GM19035 (cell line): ENCODE results near the gene RTN4R.
"Not testable (repeated sequence)": the region's sequence is repeated elsewhere in the genome, so short reads cannot be mapped to it uniquely, and the experiment has no call there.

Experiments
- ATAC-seq: cut with Tn5 transposase; IDR thresholded peaks from one replicate; pipeline ENCODE4 v1.9.1; 2021; ENCODE audit not compliant: unreplicated experiment

The RTN4R gene

DNA sequence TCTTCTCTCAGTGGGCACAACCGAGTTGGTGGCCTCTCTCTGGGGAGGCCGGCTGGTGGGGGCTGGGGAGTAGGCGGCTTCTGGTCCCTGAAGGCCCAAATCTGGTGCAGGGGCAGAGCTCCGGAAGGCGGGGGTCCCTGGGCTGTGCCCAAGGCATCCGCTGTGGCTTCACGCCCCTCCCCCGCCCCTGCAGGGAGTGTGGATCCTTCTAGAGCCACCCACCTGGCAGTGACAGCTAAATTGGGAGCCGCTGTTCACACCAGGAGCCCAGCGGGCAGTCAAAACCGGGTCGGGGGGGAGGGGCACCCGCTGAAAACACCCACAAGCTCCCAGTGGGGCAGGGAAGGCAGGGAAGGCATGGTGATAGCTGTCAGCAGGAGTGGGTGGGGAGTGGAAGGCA is 4.6 kb upstream of the RTN4R start:
- no peak for ATAC-seq

DNA sequence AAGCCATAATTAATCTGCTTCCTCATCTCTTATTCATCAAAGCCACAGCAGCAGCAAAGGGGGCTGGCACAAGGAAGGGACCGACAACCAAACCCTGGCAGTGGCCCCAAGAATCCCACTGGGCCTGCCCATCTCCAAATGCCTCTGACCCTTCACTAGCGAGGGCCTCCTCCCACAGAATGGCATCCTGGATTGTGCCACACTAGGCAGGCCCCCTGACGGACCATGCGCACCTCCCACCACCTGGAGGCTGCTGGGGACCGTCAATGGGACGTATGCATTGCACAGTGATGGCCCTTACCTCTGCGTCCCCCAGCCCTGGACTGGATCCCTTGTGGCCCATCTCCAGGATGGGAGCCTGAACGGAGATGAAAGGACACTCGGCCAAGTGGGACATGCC is 4.1 kb upstream of the RTN4R start:
- no peak for ATAC-seq

DNA sequence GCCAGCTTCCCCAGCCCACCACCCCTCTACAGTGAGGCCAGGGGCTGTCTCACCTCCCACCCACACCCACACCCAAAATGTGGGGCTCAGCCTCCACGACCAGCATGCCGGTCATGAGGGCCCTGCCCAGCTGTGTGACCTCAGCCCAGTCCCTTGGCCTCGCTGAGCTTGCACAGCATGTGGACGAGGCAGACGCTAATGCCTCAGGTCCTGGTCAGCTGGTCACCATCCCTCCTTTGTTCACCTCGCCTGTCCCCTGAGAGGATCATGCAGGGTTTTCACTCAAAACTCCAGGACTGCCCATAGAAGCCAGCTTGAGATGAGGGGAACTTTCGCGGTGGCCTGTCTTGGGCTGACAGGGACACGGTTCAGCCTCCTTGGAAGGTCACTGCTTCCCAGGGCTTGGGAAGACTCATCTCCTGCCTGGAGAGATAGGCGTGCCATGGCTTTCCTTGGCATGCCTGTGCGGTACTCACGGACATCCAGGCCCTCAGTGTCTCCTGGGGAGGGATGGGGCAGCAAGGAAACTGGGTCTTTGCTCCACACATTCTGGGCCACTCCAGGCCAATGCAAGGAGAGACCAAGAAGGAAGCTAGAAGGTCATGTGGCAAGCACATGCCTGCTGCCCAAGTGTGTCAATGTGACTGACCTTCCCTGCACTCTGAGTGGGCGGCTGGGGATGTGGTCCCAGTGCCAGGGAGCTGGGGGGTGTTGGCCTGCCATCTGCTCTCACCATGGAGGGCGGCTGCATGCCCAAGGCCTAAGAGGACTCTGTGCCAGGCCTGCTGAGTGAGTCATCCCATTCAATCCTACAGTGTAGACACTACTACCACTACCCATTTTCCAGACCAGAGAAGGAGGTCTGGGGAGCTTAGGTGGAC is 3.2 kb upstream of the RTN4R start:
- ATAC-seq = no peak

DNA sequence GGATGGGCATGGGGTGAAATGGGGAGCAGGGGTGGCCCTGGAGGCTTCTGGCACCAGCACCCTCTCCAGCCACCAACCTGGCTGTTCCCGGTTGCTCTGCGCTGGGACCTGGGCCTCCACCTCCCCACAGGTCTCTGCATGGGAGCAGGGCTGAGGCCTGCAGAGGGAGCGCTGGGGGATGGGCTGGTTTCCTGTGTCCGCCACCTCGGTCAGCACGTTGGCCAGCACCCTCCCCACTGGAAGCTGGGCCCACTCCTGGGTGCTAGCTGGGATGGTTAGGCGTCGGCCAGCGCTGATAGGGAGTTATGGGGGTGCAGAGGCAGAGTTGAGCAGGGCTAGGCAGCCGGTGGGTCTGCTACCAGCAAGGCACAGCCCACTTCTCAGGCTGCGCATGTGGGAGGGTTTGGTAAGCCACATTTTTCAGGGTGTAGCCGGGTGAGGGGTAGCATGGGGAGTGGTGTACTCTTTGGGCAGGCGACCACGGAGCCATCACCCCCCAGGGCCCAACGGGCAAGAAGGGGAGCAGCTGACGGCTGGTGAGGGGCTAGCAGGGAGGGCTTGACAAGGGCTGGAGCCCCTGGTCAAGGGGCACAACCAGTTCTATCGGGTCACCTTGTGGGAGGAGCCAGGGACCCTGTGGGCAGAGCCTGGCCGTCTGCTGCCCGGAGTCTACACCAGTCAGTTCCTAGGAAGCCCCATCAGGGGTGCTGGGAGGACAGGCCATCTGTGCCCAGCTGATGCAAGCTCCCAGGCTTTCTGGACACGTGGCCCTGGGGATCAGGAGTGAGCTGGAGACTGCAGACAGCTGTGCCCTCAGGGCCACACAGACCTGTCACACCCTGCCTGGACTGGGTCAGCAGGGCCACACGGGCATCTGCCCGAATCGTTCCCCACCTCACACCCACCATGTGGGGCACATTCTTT is 2.3 kb upstream of the RTN4R start:
- ATAC-seq = not testable (repeated sequence)

- ATAC-seq = not testable (repeated sequence)
These were observed 1.6 kb upstream of the RTN4R start for GRCh38 chr22:20269673-20270072.

DNA sequence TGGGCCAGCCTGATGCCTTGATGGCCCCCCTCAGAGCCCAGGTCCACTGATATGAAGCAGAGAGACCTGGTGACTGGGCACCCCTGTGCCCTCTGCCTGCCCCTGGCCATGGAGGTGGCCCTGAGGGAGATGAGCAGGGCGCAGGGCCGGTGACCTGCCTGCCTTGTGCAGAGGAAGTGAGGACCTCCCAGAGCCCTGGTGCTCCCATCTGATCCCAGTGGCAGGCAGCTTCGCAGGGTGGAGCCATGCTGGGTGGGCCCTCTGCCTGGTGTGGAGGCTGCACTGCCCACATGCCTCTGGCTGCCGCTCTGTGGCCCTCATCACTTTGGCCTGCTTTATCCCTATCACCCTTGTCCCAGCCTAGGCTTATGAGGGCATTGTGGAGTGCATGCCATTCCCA is 1.1 kb upstream of the RTN4R start:
- ATAC-seq = not testable (repeated sequence)

DNA sequence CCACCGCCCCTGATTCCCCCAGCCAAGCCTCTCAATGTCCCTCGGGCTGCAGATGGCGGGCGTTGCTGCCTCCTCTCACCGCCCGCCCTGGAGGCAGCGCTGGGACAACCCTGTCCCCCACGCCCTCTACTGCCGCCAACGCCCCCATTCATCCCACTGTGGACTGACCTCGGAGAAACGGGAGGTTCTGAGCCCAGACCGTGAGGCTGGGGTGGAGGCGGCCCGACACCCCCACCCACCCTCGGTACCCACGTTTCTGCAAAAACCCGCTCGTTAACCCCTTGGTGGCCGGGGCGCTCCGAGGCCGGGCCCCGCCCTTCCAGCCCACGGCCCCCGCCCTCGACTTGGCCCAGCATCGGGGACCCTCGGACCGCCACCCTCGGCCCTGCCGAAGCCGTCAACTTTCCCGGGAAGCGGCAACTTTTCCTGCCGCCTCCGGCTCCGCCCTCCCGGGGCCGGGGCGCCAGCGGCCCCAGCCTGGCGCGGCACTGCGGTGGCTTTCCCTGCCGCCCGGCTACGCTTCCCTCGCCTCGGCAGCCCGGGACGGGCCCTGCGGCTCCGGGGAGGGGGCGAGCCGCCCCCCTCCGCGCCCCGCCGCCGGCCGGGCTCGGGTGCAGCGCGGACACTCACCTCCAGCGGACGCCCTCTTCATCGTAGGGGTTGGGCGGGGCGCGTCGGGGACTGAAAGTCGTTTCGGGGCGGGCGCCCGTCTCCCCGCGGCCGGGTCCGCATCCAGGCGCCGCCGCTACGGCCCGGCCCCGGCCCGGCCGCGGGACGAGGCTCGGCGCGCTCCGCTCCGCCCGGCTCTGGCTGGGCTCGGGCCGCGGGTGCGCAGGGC is 458 bp downstream of the RTN4R start:
- ATAC-seq = no peak

- not testable (repeated sequence) for ATAC-seq
These were observed 1.3 kb downstream of the RTN4R start for GRCh38 chr22:20266667-20267440.

DNA sequence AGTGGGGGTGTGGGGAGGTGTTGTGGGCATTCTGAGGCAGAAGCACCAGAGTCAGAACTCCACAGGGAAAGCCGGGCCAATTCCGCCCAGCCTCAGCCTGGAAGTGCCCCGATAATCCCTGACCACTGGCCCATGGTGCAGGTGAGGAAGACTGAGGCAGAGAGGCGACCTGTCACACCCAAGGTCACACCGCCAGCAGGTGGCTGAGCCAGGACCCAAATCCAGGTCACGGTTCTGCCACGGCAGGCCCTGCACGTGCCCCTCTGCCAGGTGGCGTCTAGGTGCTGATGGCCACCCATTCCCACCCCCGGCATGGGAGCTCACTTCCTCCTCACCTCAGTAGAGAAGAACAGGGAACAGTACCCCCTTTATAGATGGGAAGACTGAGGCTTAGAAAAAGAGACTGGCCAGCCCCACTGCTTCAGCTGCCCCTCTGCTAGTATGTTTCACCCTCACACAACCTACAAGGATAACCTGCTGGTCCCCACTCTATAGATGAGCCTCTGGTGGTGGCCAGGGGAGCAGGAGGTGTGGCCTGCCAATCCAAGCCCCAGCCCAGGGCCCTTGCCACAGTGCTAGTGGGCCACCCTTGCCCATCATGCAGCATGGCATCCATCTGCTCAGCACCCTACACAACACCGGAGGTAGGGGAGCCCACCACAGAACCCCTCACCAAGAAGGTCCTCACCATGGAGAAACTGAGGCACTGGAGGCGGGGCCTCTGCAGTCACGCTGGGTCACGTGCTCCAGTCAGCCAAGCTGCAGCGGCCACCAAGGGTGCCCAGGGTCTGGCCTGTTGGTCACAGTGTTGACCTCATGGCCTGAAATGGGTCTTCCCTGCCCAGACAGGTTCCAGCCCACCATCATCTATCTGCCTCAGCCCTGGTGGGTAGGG is 2.1 kb downstream of the RTN4R start:
- ATAC-seq = not testable (repeated sequence)

GRCh38 chr22:20264614-20265452 is 3.3 kb downstream of the RTN4R start:
- ATAC-seq = no peak

DNA sequence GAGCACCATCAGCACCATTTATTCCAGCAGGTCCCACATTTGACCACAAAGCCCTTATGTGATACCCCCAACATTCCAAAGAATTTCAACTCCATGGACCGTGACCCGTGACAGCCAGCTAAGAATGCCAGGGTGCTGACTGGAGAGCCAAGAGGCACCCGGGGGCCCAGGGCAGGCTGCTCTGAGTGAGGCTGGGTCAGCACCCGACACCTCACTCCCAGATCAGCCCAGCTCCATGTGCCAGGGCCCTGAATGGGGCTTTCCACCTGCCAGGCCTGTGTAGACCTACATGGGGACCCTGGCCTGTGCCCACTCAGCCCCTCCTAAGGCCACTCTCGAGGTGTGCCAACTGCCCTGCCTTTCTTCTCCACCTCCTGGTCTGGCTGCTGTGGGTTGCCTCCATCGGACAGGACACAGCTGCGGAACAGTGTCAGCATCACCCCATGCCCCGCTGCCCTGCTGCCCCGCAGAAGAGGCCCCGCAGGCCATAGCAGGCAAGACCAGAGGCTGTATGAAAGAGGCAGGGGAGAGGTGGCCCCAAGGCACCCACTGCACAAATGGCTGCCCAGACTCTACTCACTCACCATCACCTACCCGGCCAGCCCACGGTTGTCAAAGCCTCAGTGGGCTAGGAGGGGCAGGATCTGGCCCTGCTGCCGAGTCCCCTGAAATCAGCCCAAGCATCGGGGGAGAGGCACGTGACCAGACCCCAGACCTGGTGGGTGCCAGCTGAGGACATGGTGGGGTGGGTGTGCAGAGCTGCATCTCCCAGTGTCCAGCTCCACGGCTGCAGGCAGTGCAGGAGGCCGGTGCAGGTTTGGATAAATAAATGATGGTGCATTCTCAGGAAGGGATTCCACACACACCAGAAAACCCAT is 4.5 kb downstream of the RTN4R start:
- ATAC-seq = not testable (repeated sequence)

GRCh38 chr22:20262582-20263147 is 5.5 kb downstream of the RTN4R start:
- ATAC-seq = no peak

DNA sequence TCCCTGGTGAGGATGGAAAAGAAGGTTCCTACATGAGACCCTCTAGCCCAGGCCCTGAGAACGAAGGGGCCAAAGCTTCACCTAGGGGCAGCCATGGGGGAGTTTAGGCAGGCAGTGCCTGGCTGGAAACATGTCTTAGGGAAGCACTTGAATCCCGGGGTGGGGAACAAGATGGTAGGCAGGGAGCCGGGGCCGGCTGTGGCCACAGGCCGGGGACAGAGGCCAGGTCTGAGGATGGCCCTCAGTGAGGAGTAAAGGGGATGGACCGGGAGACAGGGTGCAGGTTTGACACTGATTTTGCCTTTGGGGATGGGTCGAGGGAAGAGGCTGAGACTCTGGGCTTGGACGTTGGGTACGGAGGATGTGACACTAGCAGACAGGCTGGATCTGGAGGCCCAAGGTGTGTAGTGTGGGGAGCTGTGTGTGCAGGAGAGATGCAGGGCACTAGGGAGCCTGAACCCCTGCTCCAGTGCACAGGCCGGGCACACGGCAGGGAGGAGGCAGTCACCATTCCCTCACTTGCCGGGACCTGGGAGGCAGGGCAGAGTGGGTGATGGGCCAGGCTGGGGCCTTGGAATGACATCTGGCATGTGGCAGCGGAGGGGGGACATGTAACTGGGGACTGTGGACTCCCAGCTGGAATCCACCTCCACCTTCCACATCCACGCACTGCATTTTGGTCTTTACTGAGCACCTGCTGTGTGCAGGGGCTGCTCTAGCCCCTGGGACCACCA is 6.1 kb downstream of the RTN4R start:
- ATAC-seq = no peak

- ATAC-seq = no peak
These were observed 7.9 kb downstream of the RTN4R start for GRCh38 chr22:20260071-20260765.

DNA sequence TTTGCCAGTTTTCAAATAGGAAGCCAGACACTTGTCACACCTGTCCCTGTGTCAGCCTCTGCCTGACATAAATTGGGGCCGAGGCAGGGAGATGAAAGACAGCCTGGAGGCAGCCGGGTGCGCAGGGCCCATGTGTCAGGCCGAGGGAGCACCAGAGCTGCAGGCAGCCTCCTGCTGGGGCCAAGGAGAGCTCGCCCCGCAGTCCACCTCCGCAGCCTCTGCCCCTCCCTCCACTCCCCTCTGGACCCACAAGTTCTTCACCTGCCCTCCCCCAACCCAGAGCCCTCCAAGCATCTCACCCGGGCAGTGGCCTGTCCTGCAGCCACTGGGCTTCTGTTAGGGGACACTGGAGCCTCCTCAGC is 8.8 kb downstream of the RTN4R start:
- ATAC-seq = no peak
